Activated CD8-positive, alpha-beta T cell treated with anti-CD3 and anti-CD28 coated beads for 36 hours (primary cell): ENCODE data around the gene GPC6. TPM values are rescaled to one million over a fixed set of nuclear protein-coding genes. Genes with fewer than 3 reads are reported as not detected.

Experiments
- ATAC-seq: fragments of 200-7000 bp; cut with Tn5 transposase; one replicate; pipeline ENCODE4 v1.10.0; 2021; ENCODE audit warnings: mild to moderate bottlenecking, moderate library complexity
- CTCF ChIA-PET: fragments of 350-600 bp; sonication (Branson Sonifier 250); formaldehyde crosslinking; loops from one replicate; lab custom pipeline; 2021; ENCODE audit warnings: antibody characterized with exemption; lab: Charles Lee
- POLR2A ChIA-PET: fragments of 350-600 bp; sonication (Branson Sonifier 250); formaldehyde crosslinking; loops from one replicate; lab custom pipeline; 2021; ENCODE audit warnings: antibody characterized with exemption; lab: Charles Lee
- DNase-seq: peaks from one replicate; pipeline ENCODE4 v3.0.0-alpha.2; 2020
- H3K27ac Mint-ChIP-seq: one replicate; pipeline ENCODE4 v1.8.0; 2021; ENCODE audit warnings: mild to moderate bottlenecking, mixed read lengths
- H3K27me3 Mint-ChIP-seq: one replicate; pipeline ENCODE4 v1.8.0; 2021; ENCODE audit warnings: mixed read lengths
- H3K36me3 Mint-ChIP-seq: one replicate; pipeline ENCODE4 v1.8.0; 2021; ENCODE audit warnings: low read depth, mixed read lengths
- H3K4me1 Mint-ChIP-seq: one replicate; pipeline ENCODE4 v1.8.0; 2021; ENCODE audit warnings: low read depth, mixed read lengths
- H3K4me3 Mint-ChIP-seq: one replicate; pipeline ENCODE4 v1.8.0; 2021; ENCODE audit warnings: mild to moderate bottlenecking, moderate library complexity, mixed read lengths
- H3K9me3 Mint-ChIP-seq: one replicate; pipeline ENCODE4 v1.8.0; 2021; ENCODE audit warnings: mixed read lengths
- CTCF ChIP-seq: fragments of 200-600 bp; IDR thresholded peaks from one replicate; pipeline ENCODE4 v1.8.0; 2022; ENCODE audit warnings: antibody characterized with exemption, mild to moderate bottlenecking
- intact Hi-C: fragments of 100-400 bp; cut with micrococcal nuclease; formaldehyde crosslinking; loops from one replicate; pipeline ENCODE4 v1.10.0; 2022
- total RNA-seq, 2 experiments: library from RNA; stranded (reverse); gene quantifications; one replicate each; pipeline ENCODE4 v1.2.3, GENCODE V29; 2021

GPC6 gene
- total RNA-seq, 2 experiments from 2014 or later, result not detected

GRCh38 chr13:93534181-93534700, 307.6 kb downstream of the GPC6 start:
- no peak overlapping the region for H3K4me3 Mint-ChIP-seq
- DNase-seq (no peak), ATAC-seq (no peak)
- H3K36me3 Mint-ChIP-seq, result no peaks in the 10 kb centered on the region
- intact Hi-C loops, result no loop called here
- H3K27ac Mint-ChIP-seq, result no peak overlapping the region
- H3K4me1 Mint-ChIP-seq, result no peaks in the 10 kb centered on the region
- H3K27me3 Mint-ChIP-seq, result no peaks in the 10 kb centered on the region
- H3K9me3 Mint-ChIP-seq, result no peaks in the 10 kb centered on the region
- TF ChIP-seq CTCF, result no peak
- CTCF ChIA-PET, result no interaction called here
- POLR2A ChIA-PET, result no interaction called here

GRCh38 chr13:93535251-93535650, 308.6 kb downstream of the GPC6 start:
- no peaks in the 10 kb centered on the region for H3K4me1 Mint-ChIP-seq
- no peak overlapping the region for H3K4me3 Mint-ChIP-seq
- POLR2A ChIA-PET, result no interaction called here
- intact Hi-C loops, result no loop called here
- TF ChIP-seq CTCF, result no peak
- no peaks in the 10 kb centered on the region for H3K9me3 Mint-ChIP-seq
- no peak for DNase-seq
- H3K27ac Mint-ChIP-seq, result no peak overlapping the region
- H3K36me3 Mint-ChIP-seq, result no peaks in the 10 kb centered on the region
- H3K27me3 Mint-ChIP-seq, result no peaks in the 10 kb centered on the region
- no peak for ATAC-seq
- CTCF ChIA-PET, result no interaction called here

GRCh38 chr13:93539914-93540313, 313.3 kb downstream of the GPC6 start:
- Mint-ChIP-seq H3K27ac (no peak overlapping the region), H3K27me3 (no peaks in the 10 kb centered on the region), H3K9me3 (peaks cover 6% of the 10 kb centered on the region), H3K4me3 (no peak overlapping the region), H3K36me3 (no peaks in the 10 kb centered on the region), H3K4me1 (no peaks in the 10 kb centered on the region)
- ATAC-seq (no peak), DNase-seq (no peak)
- intact Hi-C loops, result no loop called here
- no peak for TF ChIP-seq CTCF
- CTCF ChIA-PET, result no interaction called here
- POLR2A ChIA-PET, result interaction anchor here (0.6 kb wide), 1 partner anchor 12 kb away, joined by 3 read pairs; no protein-coding TSS in a partner anchor

GRCh38 chr13:93547886-93548285, 321.3 kb downstream of the GPC6 start:
- H3K27me3 Mint-ChIP-seq, result peaks cover 1% of the 10 kb centered on the region
- H3K36me3 Mint-ChIP-seq, result no peaks in the 10 kb centered on the region

More at GRCh38 chr13:93547886-93548285, 321.3 kb downstream of the GPC6 start:
- POLR2A ChIA-PET, result no interaction called here
- Mint-ChIP-seq H3K27ac (no peak overlapping the region), H3K9me3 (peaks cover 5% of the 10 kb centered on the region), H3K4me3 (no peak overlapping the region), H3K4me1 (no peaks in the 10 kb centered on the region)
- intact Hi-C loops, result no loop called here
- TF ChIP-seq CTCF, result no peak
- no peak for DNase-seq
- CTCF ChIA-PET, result no interaction called here
- no peak for ATAC-seq
